ENCODE measurements around the gene TNFSF4. TPM values are rescaled to one million over a fixed set of nuclear protein-coding genes. Genes with fewer than 3 reads are reported as not detected.

The TNFSF4 gene
- total RNA-seq, 1 experiment from 2014 or later, result 0.89 TPM

DNA sequence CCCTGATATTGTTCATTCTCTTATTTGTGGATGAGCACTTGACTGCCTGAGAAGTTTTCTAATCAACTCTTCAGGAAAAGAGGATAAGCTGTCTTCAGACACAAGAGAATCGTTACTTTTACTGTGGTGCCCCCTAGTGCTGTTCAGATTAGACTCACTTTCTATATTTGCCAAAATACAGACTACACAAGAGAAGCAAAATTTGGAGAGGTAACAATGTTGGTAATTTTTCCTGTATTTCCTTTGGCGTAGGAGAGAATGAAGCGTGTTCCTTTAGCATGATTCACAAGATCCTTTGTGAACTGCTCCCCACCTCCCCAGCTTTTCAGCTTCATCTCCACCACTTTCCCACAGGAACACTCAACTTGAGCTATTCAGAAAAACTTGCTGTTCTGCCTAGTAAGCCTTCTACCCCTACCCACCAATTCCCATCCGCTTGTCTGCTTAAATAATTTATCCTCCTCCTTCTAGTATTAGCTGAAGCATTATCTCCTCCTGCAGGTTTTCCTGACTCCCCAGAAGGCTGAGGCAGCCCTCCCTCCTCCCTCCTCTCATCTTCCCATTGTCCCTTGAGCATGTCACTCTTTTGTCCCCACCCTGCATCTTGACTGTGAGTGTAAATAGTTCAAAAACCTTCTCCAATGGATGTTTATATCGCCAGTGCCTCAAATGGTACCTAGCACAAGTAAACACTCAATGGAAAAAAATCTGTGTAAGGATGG lies 4.5 kb downstream of the TNFSF4 start:
- ATAC-seq (peak; percentile 90), DNase-seq (ENCODE audit: low read depth, low spot score) (peak; percentile 56)
- Histone ChIP-seq H3K27me3 (ENCODE audit: insufficient read depth, low read length) (no peaks in the 10 kb centered on the region), H3K4me1 (ENCODE audit: control insufficient read depth in 1 of 2, insufficient read depth in 2 of 2, low read length in 2 of 2) (peaks cover 14 to 19% of the 10 kb centered on the region in 2 experiments; a peak in 3 of 4 replicates), H3K9me3 (ENCODE audit: control insufficient read depth in 1 of 2, insufficient read depth in 1 of 2, low read depth in 1 of 2, low read length in 2 of 2) (no peaks in the 10 kb centered on the region), H3K9ac (ENCODE audit: low read length) (no peak overlapping the region), H4K20me1 (ENCODE audit: insufficient read depth) (no peaks in the 10 kb centered on the region), H3K4me3 (replicated peaks in 1 of 2; ENCODE audit: low read depth in 1 of 2, low read length in 2 of 2) (no peak overlapping the region), H3K4me2 (ENCODE audit: low read length) (no peak overlapping the region), H3K79me2 (ENCODE audit: insufficient read depth, low read length) (no peaks in the 10 kb centered on the region), H2AFZ (ENCODE audit: low read depth, low read length, poor library complexity, severe bottlenecking) (no peak overlapping the region), H3K9me2 (ENCODE audit: insufficient read depth) (no peaks in the 10 kb centered on the region), H3K36me3 (ENCODE audit: control insufficient read depth in 1 of 2, insufficient read depth in 2 of 2, low read length in 2 of 2) (no peaks in the 10 kb centered on the region), H3K27ac (ENCODE audit: low read depth, low read length) (no peak overlapping the region; the same call in 1 of the 2 replicates)
- ChIA-PET CTCF (interaction anchor here (0.6 to 6.0 kb wide), 15 partner anchors 11 to 460 kb away, joined by 3 to 115 read pairs (median 4); no protein-coding TSS in a partner anchor), POLR2A (no interaction called here), RAD21 (ENCODE audit: low non-redundant PET in 1 of 2, low total read pairs in 2 of 2, uncharacterized antibody in 2 of 2, unreplicated experiment in 2 of 2) (interaction anchor here (1.0 to 2.6 kb wide), 10 partner anchors 284 to 458 kb away, joined by 3 to 22 read pairs (median 4); no protein-coding TSS in a partner anchor)
- intact Hi-C loops (cut with micrococcal nuclease), result loop anchor here (1.0 to 2.0 kb wide), 3 partner anchors 270 to 457 kb away; no protein-coding TSS in a partner anchor
- no TSS peak for BruUV-seq (replicated peaks)
- TF ChIP-seq, protein P1, sequence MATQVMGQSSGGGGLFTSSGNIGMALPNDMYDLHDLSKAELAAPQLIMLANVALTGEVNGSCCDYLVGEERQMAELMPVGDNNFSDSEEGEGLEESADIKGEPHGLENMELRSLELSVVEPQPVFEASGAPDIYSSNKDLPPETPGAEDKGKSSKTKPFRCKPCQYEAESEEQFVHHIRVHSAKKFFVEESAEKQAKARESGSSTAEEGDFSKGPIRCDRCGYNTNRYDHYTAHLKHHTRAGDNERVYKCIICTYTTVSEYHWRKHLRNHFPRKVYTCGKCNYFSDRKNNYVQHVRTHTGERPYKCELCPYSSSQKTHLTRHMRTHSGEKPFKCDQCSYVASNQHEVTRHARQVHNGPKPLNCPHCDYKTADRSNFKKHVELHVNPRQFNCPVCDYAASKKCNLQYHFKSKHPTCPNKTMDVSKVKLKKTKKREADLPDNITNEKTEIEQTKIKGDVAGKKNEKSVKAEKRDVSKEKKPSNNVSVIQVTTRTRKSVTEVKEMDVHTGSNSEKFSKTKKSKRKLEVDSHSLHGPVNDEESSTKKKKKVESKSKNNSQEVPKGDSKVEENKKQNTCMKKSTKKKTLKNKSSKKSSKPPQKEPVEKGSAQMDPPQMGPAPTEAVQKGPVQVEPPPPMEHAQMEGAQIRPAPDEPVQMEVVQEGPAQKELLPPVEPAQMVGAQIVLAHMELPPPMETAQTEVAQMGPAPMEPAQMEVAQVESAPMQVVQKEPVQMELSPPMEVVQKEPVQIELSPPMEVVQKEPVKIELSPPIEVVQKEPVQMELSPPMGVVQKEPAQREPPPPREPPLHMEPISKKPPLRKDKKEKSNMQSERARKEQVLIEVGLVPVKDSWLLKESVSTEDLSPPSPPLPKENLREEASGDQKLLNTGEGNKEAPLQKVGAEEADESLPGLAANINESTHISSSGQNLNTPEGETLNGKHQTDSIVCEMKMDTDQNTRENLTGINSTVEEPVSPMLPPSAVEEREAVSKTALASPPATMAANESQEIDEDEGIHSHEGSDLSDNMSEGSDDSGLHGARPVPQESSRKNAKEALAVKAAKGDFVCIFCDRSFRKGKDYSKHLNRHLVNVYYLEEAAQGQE (IDR thresholded peaks at IDR 0.05; ENCODE audit: low read depth), result no peak
- TF ChIP-seq POLR2AphosphoS5 (IDR thresholded peaks at IDR 0.05; ENCODE audit: low read depth, low read length) (no peak), EZH2phosphoT487 (IDR thresholded peaks at IDR 0.05; ENCODE audit: borderline replicate concordance) (no peak), YY1 (IDR thresholded peaks at IDR 0.05; ENCODE audit: extremely low read depth, insufficient replicate concordance, low read depth, low read length) (no peak), CEBPB (IDR thresholded peaks at IDR 0.05; ENCODE audit: low read depth) (no peak), EGR1 (IDR thresholded peaks at IDR 0.05; ENCODE audit: low read depth) (no peak), SP1 (IDR thresholded peaks at IDR 0.05; ENCODE audit: low read depth) (no peak), RAD21 (IDR thresholded peaks at IDR 0.05; ENCODE audit: low read depth) (peak; percentile 98), EZH2 (IDR thresholded peaks at IDR 0.05) (no peak), SIN3A (IDR thresholded peaks at IDR 0.05; ENCODE audit: low read depth) (no peak)
- TF ChIP-seq, protein P2, sequence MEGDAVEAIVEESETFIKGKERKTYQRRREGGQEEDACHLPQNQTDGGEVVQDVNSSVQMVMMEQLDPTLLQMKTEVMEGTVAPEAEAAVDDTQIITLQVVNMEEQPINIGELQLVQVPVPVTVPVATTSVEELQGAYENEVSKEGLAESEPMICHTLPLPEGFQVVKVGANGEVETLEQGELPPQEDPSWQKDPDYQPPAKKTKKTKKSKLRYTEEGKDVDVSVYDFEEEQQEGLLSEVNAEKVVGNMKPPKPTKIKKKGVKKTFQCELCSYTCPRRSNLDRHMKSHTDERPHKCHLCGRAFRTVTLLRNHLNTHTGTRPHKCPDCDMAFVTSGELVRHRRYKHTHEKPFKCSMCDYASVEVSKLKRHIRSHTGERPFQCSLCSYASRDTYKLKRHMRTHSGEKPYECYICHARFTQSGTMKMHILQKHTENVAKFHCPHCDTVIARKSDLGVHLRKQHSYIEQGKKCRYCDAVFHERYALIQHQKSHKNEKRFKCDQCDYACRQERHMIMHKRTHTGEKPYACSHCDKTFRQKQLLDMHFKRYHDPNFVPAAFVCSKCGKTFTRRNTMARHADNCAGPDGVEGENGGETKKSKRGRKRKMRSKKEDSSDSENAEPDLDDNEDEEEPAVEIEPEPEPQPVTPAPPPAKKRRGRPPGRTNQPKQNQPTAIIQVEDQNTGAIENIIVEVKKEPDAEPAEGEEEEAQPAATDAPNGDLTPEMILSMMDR (IDR thresholded peaks at IDR 0.05 in 2 of 3, conservative IDR thresholded peaks at IDR 0.05 in 1 of 3; ENCODE audit: borderline replicate concordance in 1 of 3, insufficient read depth in 1 of 3, low read depth in 2 of 3, low read length in 2 of 3), result peak; percentile 52 to 89 (median 77)
